PFSK-1 (cell line): ENCODE measurements around the gene WDR36.

ENCODE experiments used
- FOXP2 ChIP-seq: optimal IDR thresholded peaks from 2 replicates; pipeline ENCODE3; 2011; ENCODE audit warnings: borderline replicate concordance, control low read depth, inconsistent platforms; ENCODE audit not compliant: insufficient read depth; ENCODE audit errors: extremely low read length, extremely low read depth
- POLR2AphosphoS5 ChIP-seq: IDR thresholded peaks from 2 replicates; pipeline ENCODE4 v1.6.1; 2012; ENCODE audit warnings: low read depth, mild to moderate bottlenecking, control low read depth, low read length, moderate library complexity
- SIN3A ChIP-seq: IDR thresholded peaks from 2 replicates; pipeline ENCODE4 v1.6.1; 2012; ENCODE audit warnings: mild to moderate bottlenecking, low read length, moderate library complexity, borderline replicate concordance; ENCODE audit not compliant: insufficient read depth
- TAF1 ChIP-seq: IDR thresholded peaks from 2 replicates; pipeline ENCODE4 v1.6.1; 2012; ENCODE audit warnings: low read length, control low read depth, borderline replicate concordance; ENCODE audit not compliant: insufficient read depth
- TF ChIP-seq, protein P1 (sequence below), 2 experiments: IDR thresholded peaks; 2 replicates each; pipeline versions ENCODE4 v1.6.1 to v1.8.0; 2011 to 2012; ENCODE audit warnings: low read depth in 2 of 2, low read length in 2 of 2, control low read depth in 1 of 2, inconsistent platforms in 1 of 2, mild to moderate bottlenecking in 1 of 2, moderate library complexity in 1 of 2; ENCODE audit not compliant: insufficient read depth in 1 of 2

Gene WDR36

DNA sequence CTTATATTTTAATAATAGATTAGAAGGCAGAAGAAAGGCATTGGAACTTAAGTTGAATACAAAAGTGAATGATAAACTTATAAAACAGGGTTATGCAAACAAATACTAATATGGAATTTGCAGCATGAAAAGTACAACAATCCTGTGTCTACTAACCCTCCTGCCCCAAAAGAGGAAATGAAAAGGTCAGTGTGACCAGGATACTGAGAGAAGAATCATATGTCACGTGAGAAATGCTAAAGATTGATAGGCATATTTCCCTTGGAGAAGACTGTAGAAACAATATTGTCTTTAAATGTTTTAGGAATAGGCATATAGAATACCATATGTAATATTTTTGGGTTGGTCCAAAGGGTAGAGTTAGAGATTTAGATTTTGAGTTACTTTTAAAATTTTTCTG, 3.8 kb downstream of the WDR36 start:
- TF ChIP-seq FOXP2 (no peak), SIN3A (no peak), POLR2AphosphoS5 (no peak), TAF1 (no peak)
- TF ChIP-seq, protein P1, sequence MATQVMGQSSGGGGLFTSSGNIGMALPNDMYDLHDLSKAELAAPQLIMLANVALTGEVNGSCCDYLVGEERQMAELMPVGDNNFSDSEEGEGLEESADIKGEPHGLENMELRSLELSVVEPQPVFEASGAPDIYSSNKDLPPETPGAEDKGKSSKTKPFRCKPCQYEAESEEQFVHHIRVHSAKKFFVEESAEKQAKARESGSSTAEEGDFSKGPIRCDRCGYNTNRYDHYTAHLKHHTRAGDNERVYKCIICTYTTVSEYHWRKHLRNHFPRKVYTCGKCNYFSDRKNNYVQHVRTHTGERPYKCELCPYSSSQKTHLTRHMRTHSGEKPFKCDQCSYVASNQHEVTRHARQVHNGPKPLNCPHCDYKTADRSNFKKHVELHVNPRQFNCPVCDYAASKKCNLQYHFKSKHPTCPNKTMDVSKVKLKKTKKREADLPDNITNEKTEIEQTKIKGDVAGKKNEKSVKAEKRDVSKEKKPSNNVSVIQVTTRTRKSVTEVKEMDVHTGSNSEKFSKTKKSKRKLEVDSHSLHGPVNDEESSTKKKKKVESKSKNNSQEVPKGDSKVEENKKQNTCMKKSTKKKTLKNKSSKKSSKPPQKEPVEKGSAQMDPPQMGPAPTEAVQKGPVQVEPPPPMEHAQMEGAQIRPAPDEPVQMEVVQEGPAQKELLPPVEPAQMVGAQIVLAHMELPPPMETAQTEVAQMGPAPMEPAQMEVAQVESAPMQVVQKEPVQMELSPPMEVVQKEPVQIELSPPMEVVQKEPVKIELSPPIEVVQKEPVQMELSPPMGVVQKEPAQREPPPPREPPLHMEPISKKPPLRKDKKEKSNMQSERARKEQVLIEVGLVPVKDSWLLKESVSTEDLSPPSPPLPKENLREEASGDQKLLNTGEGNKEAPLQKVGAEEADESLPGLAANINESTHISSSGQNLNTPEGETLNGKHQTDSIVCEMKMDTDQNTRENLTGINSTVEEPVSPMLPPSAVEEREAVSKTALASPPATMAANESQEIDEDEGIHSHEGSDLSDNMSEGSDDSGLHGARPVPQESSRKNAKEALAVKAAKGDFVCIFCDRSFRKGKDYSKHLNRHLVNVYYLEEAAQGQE (IDR thresholded peaks at IDR 0.05; ENCODE audit: insufficient read depth in 1 of 2, low read depth in 2 of 2, low read length in 2 of 2), result no peak

GRCh38 chr5:111099058-111099778, 7.1 kb downstream of the WDR36 start:
- TF ChIP-seq, protein P1 (IDR thresholded peaks at IDR 0.05; ENCODE audit: insufficient read depth in 1 of 2, low read depth in 2 of 2, low read length in 2 of 2), result no peak
- TF ChIP-seq POLR2AphosphoS5 (no peak), SIN3A (no peak), FOXP2 (no peak), TAF1 (no peak)

- no peak for TF ChIP-seq SIN3A
- TF ChIP-seq, protein P1 (IDR thresholded peaks at IDR 0.05; ENCODE audit: insufficient read depth in 1 of 2, low read depth in 2 of 2, low read length in 2 of 2), result no peak
- no peak for TF ChIP-seq FOXP2
- TF ChIP-seq POLR2AphosphoS5, result no peak
- TF ChIP-seq TAF1, result no peak
These were observed 14.3 kb downstream of the WDR36 start for GRCh38 chr5:111106320-111106948.

DNA sequence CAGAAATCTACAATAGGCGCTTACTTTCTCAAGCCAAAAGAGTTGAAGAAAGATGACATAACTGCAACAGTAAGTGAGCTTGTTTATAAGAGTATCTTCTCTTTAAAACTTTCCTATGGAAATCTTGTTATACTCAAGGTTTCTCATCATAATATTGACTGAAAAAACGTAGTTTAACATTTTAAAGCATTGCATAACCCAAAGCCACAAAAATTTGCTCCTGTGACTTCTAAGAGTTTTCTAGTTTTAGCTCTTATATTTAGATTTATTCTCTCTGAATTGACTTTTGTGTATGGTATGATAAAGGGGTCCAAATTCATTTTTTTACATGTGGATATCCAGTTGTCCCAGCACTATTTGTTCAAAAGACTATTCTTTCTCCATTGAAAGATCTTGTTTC, 15.2 kb downstream of the WDR36 start:
- no peak for TF ChIP-seq SIN3A
- TF ChIP-seq, protein P1 (IDR thresholded peaks at IDR 0.05; ENCODE audit: insufficient read depth in 1 of 2, low read depth in 2 of 2, low read length in 2 of 2), result no peak
- TF ChIP-seq FOXP2, result no peak
- no peak for TF ChIP-seq POLR2AphosphoS5
- no peak for TF ChIP-seq TAF1
